Measurements from ENCODE around the gene OR12D3. TPM values are rescaled to one million over a fixed set of nuclear protein-coding genes. Genes with fewer than 3 reads are reported as not detected.
"Not testable (repeated sequence)": the region's sequence is repeated elsewhere in the genome, so short reads cannot be mapped to it uniquely, and the experiment has no call there.

The OR12D3 gene
- total RNA-seq, 2 experiments from 2014 or later: not detected

GRCh38 chr6:29354980-29355379 lies 20.1 kb downstream of the OR12D3 start:
- POLR2A ChIA-PET: no interaction called here
- no peak overlapping the region for H3K27ac Mint-ChIP-seq
- H3K36me3 Mint-ChIP-seq (ENCODE audit: low read depth): no peaks in the 10 kb centered on the region
- ATAC-seq (no peak), DNase-seq (no peak)
- peaks cover 39% of the 10 kb centered on the region for H3K27me3 Mint-ChIP-seq
- intact Hi-C loops (cut with DNase I, micrococcal nuclease): no loop called here
- CTCF ChIA-PET: no interaction called here
- H3K9me3 Mint-ChIP-seq (ENCODE audit: low read depth): peaks cover 7% of the 10 kb centered on the region
- H3K4me3 Mint-ChIP-seq: no peak overlapping the region
- no peaks in the 10 kb centered on the region for H3K4me1 Mint-ChIP-seq

GRCh38 chr6:29349348-29349747 lies 25.7 kb downstream of the OR12D3 start:
- H3K4me1 Mint-ChIP-seq; H3K27ac Mint-ChIP-seq; CTCF ChIA-PET; DNase-seq; intact Hi-C loops (cut with DNase I, micrococcal nuclease); H3K36me3 Mint-ChIP-seq (ENCODE audit: low read depth); H3K9me3 Mint-ChIP-seq (ENCODE audit: low read depth); H3K4me3 Mint-ChIP-seq; ATAC-seq: not testable (repeated sequence)
- POLR2A ChIA-PET: interaction anchor here (0.6 kb wide), 1 partner anchor 107 kb away, joined by 5 read pairs; the partner anchor contains the start of genes OR11A1 and OR2H1
- peaks cover 41% of the 10 kb centered on the region for H3K27me3 Mint-ChIP-seq

DNA sequence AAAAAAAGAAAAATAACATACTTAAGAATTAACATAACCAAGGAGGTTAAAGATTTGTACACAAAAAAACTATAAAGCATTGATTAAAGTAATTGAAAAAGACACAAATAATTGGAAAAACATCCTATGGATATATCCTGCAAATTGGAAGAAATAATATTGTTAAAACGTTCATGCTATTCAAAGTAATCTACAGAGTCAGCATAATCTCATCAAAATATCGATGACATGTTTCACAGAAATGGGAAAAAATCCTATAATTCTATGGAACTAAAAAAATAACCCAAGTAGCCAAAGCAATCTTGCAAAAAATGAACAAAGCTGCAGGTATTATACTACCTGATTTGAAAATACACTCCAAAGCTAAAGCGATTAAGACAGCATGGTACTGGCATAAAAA lies 29.7 kb downstream of the OR12D3 start:
- no peaks in the 10 kb centered on the region for H3K4me1 Mint-ChIP-seq
- ChIA-PET POLR2A (no interaction called here), CTCF (interaction anchor here (0.6 kb wide), 1 partner anchor 26 kb away, joined by 3 read pairs; no protein-coding TSS in a partner anchor)
- H3K9me3 Mint-ChIP-seq (ENCODE audit: low read depth): no peaks in the 10 kb centered on the region
- intact Hi-C loops (cut with DNase I, micrococcal nuclease): no loop called here
- ATAC-seq (no peak), DNase-seq (no peak)
- no peaks in the 10 kb centered on the region for H3K36me3 Mint-ChIP-seq (ENCODE audit: low read depth)
- peaks cover 28% of the 10 kb centered on the region for H3K27me3 Mint-ChIP-seq
- no peak overlapping the region for H3K27ac Mint-ChIP-seq
- no peak overlapping the region for H3K4me3 Mint-ChIP-seq

DNA sequence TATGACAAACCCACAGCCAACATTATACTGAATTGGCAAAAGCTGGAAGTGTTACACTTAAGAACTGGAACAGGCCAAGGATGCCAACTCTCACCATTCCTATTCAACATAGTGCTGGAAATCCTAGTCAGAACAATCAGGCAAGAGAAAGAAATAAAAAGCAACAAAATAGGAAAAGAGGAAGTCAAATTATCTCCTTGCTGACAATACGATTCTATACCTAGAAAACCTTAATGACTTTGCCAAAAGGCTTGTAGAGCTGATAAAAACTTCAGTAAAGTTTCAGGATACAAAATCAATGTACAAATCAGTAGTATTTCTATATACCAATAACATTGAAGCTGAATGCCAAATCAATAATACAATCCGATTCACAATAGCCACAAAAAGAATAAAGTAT lies 38.8 kb downstream of the OR12D3 start:
- Mint-ChIP-seq H3K27me3 (peaks cover 45% of the 10 kb centered on the region), H3K9me3 (ENCODE audit: low read depth) (peaks cover 4% of the 10 kb centered on the region), H3K36me3 (ENCODE audit: low read depth) (no peaks in the 10 kb centered on the region), H3K27ac (no peak overlapping the region), H3K4me1 (no peaks in the 10 kb centered on the region), H3K4me3 (no peak overlapping the region)
- CTCF ChIA-PET: no interaction called here
- POLR2A ChIA-PET: no interaction called here
- intact Hi-C loops (cut with DNase I, micrococcal nuclease): no loop called here
- DNase-seq: no peak
- ATAC-seq: no peak

GRCh38 chr6:29332676-29333075 lies 42.4 kb downstream of the OR12D3 start:
- ChIA-PET POLR2A (no interaction called here), CTCF (interaction anchor here (0.6 to 1.0 kb wide), 3 partner anchors 8 to 17 kb away, joined by 3 read pairs; no protein-coding TSS in a partner anchor)
- Mint-ChIP-seq H3K4me3 (no peak overlapping the region), H3K9me3 (ENCODE audit: low read depth) (peaks cover 4% of the 10 kb centered on the region), H3K4me1 (no peaks in the 10 kb centered on the region), H3K27me3 (peaks cover 45% of the 10 kb centered on the region), H3K27ac (no peak overlapping the region), H3K36me3 (ENCODE audit: low read depth) (no peaks in the 10 kb centered on the region)
- ATAC-seq (no peak), DNase-seq (no peak)
- intact Hi-C loops (cut with DNase I, micrococcal nuclease): no loop called here

GRCh38 chr6:29325777-29326176 lies 49.3 kb downstream of the OR12D3 start:
- no peak for DNase-seq
- Mint-ChIP-seq H3K4me3 (no peak overlapping the region), H3K36me3 (ENCODE audit: low read depth) (no peaks in the 10 kb centered on the region), H3K9me3 (ENCODE audit: low read depth) (no peaks in the 10 kb centered on the region), H3K27me3 (peaks cover 36% of the 10 kb centered on the region), H3K27ac (no peak overlapping the region), H3K4me1 (no peaks in the 10 kb centered on the region)
- ChIA-PET POLR2A (no interaction called here), CTCF (no interaction called here)
- no peak for ATAC-seq
- intact Hi-C loops (cut with DNase I, micrococcal nuclease): no loop called here

Other genes starting within 250 kb of the OR12D3 start
- gene OR2J2, start 204.4 kb downstream of the OR12D3 start, total RNA-seq: not detected
- not detected for gene OR14J1, start 73.6 kb downstream of the OR12D3 start, total RNA-seq
- gene OR5V1, start 6.4 kb downstream of the OR12D3 start, total RNA-seq: not detected
- gene OR12D2, start 20.3 kb upstream of the OR12D3 start, total RNA-seq: not detected
- gene OR12D1, start 39.6 kb upstream of the OR12D3 start, total RNA-seq: not detected
- gene OR10C1, start 64.0 kb upstream of the OR12D3 start, total RNA-seq: not detected
- gene OR11A1, start 81.8 kb upstream of the OR12D3 start, total RNA-seq: not detected
- gene OR2H1, start 81.9 kb upstream of the OR12D3 start, total RNA-seq: not detected
- gene MAS1L, start 112.7 kb upstream of the OR12D3 start, total RNA-seq: not detected
- gene UBD, start 184.4 kb upstream of the OR12D3 start, total RNA-seq: under 1 TPM in 1 of 2 experiments, not detected in 1; 0.32 TPM
- not detected for gene OR2H2, start 209.8 kb upstream of the OR12D3 start, total RNA-seq

Data from activated CD4-positive, alpha-beta T cell treated with anti-CD3 and anti-CD28 coated beads for 36 hours (primary cell).